HG03175 (cell line): ENCODE results near the gene ACO1.

Experiments
- ATAC-seq: cut with Tn5 transposase; IDR thresholded peaks from one replicate; pipeline ENCODE4 v1.9.1; 2021; ENCODE audit warnings: mild to moderate bottlenecking, moderate library complexity; ENCODE audit not compliant: unreplicated experiment

Gene ACO1

DNA sequence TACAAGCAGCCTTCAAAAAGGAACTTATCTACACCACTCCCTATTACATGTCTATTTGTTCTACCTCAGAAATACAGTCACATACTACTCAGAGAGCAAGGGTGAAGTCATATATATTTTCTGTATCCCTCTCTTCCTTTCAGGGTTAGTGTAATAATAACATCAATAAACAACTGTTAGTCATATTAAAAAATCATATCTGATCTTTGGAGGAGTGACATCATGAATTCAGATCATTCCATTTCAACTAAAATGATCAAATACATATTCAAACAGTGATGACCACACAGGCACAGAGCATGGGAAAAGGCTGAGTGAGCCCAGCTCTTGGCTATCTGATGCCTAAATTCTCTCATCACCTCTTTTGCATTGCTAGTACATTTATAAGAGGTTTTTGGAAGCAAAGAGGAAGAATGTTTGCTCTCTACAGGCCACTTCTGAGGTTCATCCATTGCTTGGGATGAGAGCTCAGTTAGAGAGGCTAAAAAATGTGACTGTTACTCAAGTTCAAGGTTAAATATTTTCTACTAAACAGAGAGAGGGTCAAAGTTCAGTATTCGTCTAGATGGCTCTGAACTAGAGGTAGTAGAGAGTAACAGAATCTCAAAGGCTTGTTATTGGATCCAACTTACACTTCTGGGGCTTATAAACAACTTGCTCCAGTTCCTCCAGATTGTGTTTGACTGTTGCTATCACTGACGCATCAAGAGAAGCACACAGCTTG lies 102.6 kb downstream of the ACO1 start:
- ATAC-seq, result no peak

DNA sequence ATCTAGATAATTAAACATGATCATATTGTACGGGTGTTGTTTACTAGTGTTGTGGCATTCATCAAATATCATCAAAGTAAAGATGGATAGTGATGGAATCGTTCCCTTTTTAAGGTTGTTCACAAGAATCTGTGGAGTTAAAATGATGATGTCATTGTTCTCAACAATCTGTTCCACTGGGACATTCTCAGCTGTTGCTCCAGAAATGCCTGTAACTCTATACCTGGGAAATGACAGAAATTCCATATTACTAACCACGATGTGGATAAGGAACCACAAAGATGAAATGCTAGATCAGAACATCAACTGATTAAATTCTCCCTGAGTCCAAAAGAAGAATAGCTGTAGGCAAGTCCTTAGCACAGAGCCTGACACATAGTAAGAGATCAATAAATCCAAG lies 103.5 kb downstream of the ACO1 start:
- no peak for ATAC-seq

DNA sequence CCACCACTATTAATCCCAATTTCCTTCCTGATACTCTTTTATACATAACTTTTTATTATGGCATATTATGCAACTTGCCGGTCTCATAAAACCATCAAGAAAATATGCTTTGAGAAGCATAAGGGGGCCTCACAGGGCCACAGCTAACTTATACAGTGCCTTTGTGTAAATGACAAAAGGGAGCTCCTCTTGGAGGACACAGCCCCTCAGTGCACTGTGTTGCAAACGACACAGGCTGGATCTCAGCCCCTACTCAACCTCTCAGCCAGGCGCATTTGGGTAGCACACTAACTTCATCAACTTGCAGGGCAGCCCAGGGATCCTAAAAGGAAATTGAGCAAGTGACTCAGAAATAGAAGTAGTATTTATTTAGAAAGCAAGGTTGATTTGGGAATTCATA lies 106.2 kb downstream of the ACO1 start:
- no peak for ATAC-seq

DNA sequence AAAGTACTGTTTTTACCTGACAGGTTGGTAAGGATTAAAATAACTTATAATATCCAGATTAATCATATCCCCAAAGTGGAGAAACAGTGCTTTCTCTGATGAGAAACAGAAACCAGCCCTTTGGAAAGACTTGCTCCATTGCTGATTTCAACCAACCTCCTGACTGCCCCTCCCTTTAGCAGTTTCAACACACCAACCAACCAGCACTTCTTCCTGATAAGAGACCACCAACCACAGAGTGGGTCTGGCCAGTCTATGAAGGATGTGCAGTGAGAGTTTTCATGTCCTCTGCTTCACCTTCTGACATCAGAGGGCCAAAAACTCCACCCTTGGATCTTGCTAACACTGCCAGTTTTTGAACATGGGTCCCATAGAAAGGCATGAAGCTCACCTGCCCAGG lies 113.5 kb downstream of the ACO1 start:
- ATAC-seq, result no peak

DNA sequence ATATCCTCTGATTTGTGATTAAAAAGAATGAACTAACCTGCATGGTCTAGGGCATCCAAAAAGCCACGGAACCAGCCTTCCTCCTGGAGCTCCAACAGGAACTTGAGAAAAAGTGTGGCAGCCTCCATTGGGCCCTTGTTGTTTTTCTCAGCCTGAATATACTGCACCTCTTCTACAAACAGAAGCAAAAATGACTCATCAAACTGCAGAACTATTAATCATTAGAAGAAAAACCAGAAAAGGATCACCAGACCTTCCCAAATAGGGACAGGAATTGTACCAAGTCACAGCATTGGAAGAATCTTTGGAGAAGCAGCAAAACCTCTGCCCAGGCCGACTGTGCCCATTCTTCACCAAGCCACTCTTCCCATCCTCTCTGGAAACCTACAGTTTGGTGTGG lies 116.3 kb downstream of the ACO1 start:
- ATAC-seq, result no peak

DNA sequence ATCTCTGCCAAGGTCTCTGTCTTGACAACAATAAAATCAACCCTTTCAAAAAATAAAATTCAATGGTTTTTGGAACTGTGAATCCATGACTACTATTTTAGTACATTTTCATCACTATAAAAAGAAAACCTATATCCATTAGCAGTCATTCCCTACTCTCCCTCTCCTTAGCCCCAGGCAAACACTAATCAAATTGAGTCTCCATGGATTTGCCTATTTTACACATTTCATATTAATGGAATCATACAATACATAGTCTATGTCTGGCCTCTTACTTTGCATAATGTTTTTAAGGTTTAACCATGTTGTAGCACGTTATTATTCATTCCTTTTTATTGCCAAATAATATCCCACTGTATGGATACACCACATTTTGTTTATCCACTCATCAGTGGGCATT lies 117.4 kb downstream of the ACO1 start:
- no peak for ATAC-seq

DNA sequence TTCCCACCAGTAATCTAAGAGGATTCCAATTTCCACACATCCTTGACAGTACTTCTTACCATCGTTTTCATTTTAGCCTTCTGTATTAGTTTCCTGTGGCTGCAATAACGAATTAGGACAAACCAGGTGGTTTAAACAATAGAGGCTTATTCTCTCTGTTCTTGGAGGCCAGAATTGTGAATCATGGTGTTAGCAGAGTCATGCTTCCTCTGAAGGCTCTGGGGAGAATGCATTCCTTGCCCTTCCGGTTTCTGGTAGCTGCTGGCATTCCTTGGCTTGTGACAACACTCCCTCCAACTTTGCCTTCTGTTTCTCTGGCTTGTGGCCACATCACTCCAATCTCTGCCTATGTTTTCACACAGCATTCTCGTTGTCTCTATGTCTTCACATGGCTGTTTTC lies 118.0 kb downstream of the ACO1 start:
- no peak for ATAC-seq

DNA sequence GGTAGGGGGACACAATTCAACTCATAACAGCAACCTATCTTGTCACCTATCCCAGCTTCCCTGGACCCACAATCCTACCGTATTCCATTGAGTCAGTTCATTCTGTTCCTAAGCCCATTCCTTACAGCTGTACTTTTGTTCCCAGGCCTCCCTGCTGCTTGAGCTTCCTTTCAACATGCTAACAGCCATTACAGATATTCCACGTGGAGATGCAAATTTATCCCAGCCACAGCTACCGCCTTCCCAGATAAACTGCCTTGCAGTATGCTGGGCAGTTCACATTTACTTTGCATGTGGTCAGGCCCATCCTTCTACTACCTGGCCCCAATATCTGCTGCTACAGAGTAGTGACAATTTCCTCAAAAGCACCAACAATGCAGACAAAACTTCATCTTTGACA lies 118.6 kb downstream of the ACO1 start:
- ATAC-seq, result no peak
